CD4-positive, CD25-positive, alpha-beta regulatory T cell (primary cell): ENCODE data around the gene PCYT1B. TPM values are rescaled to one million over a fixed set of nuclear protein-coding genes. Genes with fewer than 3 reads are reported as not detected.

ENCODE experiments used
- ATAC-seq, 2 donors: fragments of 150-1000 bp; cut with Tn5 transposase; one replicate each; pipeline ENCODE4 v1.10.0; 2021; ENCODE audit warnings: low read depth in 2 of 2, moderate number of reproducible peaks in 2 of 2, moderate library complexity in 1 of 2
- DNase-seq, 3 donors: peaks; one replicate each; pipeline versions ENCODE4 v3.0.0 to v3.0.0-alpha.2; 2012 to 2022; ENCODE audit warnings: mixed read lengths in 1 of 3
- H3K27ac ChIP-seq: one replicate; pipeline ENCODE4 v1.7.0; 2013; ENCODE audit warnings: mild to moderate bottlenecking, low read length; ENCODE audit not compliant: insufficient read depth, poor library complexity, severe bottlenecking
- H3K27me3 ChIP-seq: one replicate; pipeline ENCODE4 v1.7.0; 2013; ENCODE audit warnings: low read length; ENCODE audit not compliant: control insufficient read depth, insufficient read depth
- H3K36me3 ChIP-seq: one replicate; pipeline ENCODE4 v1.7.0; 2013; ENCODE audit warnings: mild to moderate bottlenecking, low read length, moderate library complexity; ENCODE audit not compliant: control insufficient read depth, insufficient read depth
- H3K4me1 ChIP-seq: 2 replicates; pipeline ENCODE4 v1.7.0; 2013; ENCODE audit warnings: mild to moderate bottlenecking, low read length; ENCODE audit not compliant: insufficient read depth, control insufficient read depth, poor library complexity, severe bottlenecking
- H3K4me3 ChIP-seq: one replicate; pipeline ENCODE4 v1.7.0; 2013; ENCODE audit warnings: low read depth, mild to moderate bottlenecking, low read length, moderate library complexity
- H3K9me3 ChIP-seq, 2 experiments: 1 replicate in 1 of 2; 2 replicates in 1 of 2; pipeline ENCODE4 v1.7.0; 2013; ENCODE audit warnings: low read length in 2 of 2, mild to moderate bottlenecking in 1 of 2, moderate library complexity in 1 of 2; ENCODE audit not compliant: control insufficient read depth in 2 of 2
- H3K27ac Mint-ChIP-seq, 3 donors: one replicate each; pipeline ENCODE4 v1.8.0; 2020 to 2022; ENCODE audit warnings: mild to moderate bottlenecking in 3 of 3, mixed read lengths in 3 of 3, moderate library complexity in 2 of 3
- H3K27me3 Mint-ChIP-seq: one replicate; pipeline ENCODE4 v1.8.0; 2022; ENCODE audit warnings: mild to moderate bottlenecking, mixed read lengths
- H3K36me3 Mint-ChIP-seq: one replicate; pipeline ENCODE4 v1.8.0; 2020; ENCODE audit warnings: mixed read lengths
- H3K4me1 Mint-ChIP-seq, 4 donors: one replicate each; pipeline ENCODE4 v1.8.0; 2020 to 2022; ENCODE audit warnings: mixed read lengths in 4 of 4, mild to moderate bottlenecking in 1 of 4
- H3K4me3 Mint-ChIP-seq, 4 donors: one replicate each; pipeline ENCODE4 v1.8.0; 2020 to 2022; ENCODE audit warnings: mild to moderate bottlenecking in 4 of 4, mixed read lengths in 4 of 4, moderate library complexity in 3 of 4
- H3K9me3 Mint-ChIP-seq, 7 donors: one replicate each; pipeline ENCODE4 v1.8.0; 2020 to 2022; ENCODE audit warnings: mixed read lengths in 7 of 7, mild to moderate bottlenecking in 3 of 7, moderate library complexity in 2 of 7
- polyA plus RNA-seq, 4 donors: library from polyadenylated mRNA; unstranded; fragments of 300-500 nt; fragmentation: Illumina TruSeq; gene quantifications; one replicate each; pipeline ENCODE4 v1.2.3, GENCODE V29; 2021
- total RNA-seq: library from RNA; stranded (reverse); gene quantifications from one replicate; pipeline ENCODE4 v1.2.3, GENCODE V29; 2022

The PCYT1B gene
- total and polyA plus RNA-seq, 5 donors from 2014 or later = 0.14 to 0.89 TPM; not detected in 3

GRCh38 chrX:24676403-24677024, 29.4 kb upstream of the PCYT1B start:
- Histone ChIP-seq H3K4me1 (peaks cover 3% of the 10 kb centered on the region), H3K9me3 (no peaks in the 10 kb centered on the region), H3K4me3 (no peak overlapping the region), H3K27me3 (no peaks in the 10 kb centered on the region), H3K27ac (no peak overlapping the region), H3K36me3 (no peaks in the 10 kb centered on the region)
- Mint-ChIP-seq H3K36me3 (no peaks in the 10 kb centered on the region), H3K27me3 (peaks cover 9% of the 10 kb centered on the region), H3K4me3 (no peak overlapping the region), H3K4me1 (no peaks in the 10 kb centered on the region), H3K27ac (no peak overlapping the region), H3K9me3 (peaks cover 0 to 2% (median 0%) of the 10 kb centered on the region in 7 donors)
- ATAC-seq (no peak), DNase-seq (peak in 2 of 3 donors; percentile 7 to 16)

- no peak overlapping the region for H3K27ac Mint-ChIP-seq
- H3K27ac ChIP-seq = no peak overlapping the region
- H3K4me1 Mint-ChIP-seq = no peaks in the 10 kb centered on the region
- no peaks in the 10 kb centered on the region for H3K36me3 Mint-ChIP-seq
- H3K27me3 Mint-ChIP-seq = peaks cover 9% of the 10 kb centered on the region
- no peak overlapping the region for H3K4me3 Mint-ChIP-seq
- no peaks in the 10 kb centered on the region for H3K27me3 ChIP-seq
- DNase-seq (no peak), ATAC-seq (no peak)
- no peaks in the 10 kb centered on the region for H3K36me3 ChIP-seq
- H3K9me3 ChIP-seq = no peaks in the 10 kb centered on the region
- H3K4me3 ChIP-seq = no peak overlapping the region
- H3K9me3 Mint-ChIP-seq = peaks cover 0 to 2% (median 0%) of the 10 kb centered on the region in 7 donors
- H3K4me1 ChIP-seq = peaks cover 3% of the 10 kb centered on the region
Measured at GRCh38 chrX:24673424-24673823, 26.3 kb upstream of the PCYT1B start.

- Mint-ChIP-seq H3K4me3 (no peak overlapping the region), H3K9me3 (peaks cover 0 to 2% (median 0%) of the 10 kb centered on the region in 7 donors), H3K27ac (no peak overlapping the region), H3K36me3 (no peaks in the 10 kb centered on the region), H3K4me1 (no peaks in the 10 kb centered on the region), H3K27me3 (peaks cover 9% of the 10 kb centered on the region)
- Histone ChIP-seq H3K4me3 (no peak overlapping the region), H3K27ac (no peak overlapping the region), H3K9me3 (no peaks in the 10 kb centered on the region), H3K4me1 (peaks cover 3% of the 10 kb centered on the region), H3K27me3 (peaks cover 1% of the 10 kb centered on the region), H3K36me3 (no peaks in the 10 kb centered on the region)
- ATAC-seq (no peak), DNase-seq (no peak)
Measured at GRCh38 chrX:24672701-24673190, 25.6 kb upstream of the PCYT1B start.

- no peaks in the 10 kb centered on the region for H3K36me3 Mint-ChIP-seq
- Histone ChIP-seq H3K27me3 (peaks cover 1% of the 10 kb centered on the region), H3K4me1 (no peaks in the 10 kb centered on the region), H3K36me3 (no peaks in the 10 kb centered on the region), H3K4me3 (no peak overlapping the region), H3K27ac (no peak overlapping the region), H3K9me3 (no peaks in the 10 kb centered on the region)
- H3K4me3 Mint-ChIP-seq = no peak overlapping the region
- ATAC-seq = no peak
- no peak for DNase-seq
- H3K4me1 Mint-ChIP-seq = no peaks in the 10 kb centered on the region
- H3K27me3 Mint-ChIP-seq = peaks cover 4% of the 10 kb centered on the region
- H3K9me3 Mint-ChIP-seq = peaks cover 0 to 2% (median 0%) of the 10 kb centered on the region in 7 donors
- H3K27ac Mint-ChIP-seq = no peak overlapping the region
Measured at GRCh38 chrX:24668111-24668510, 21.0 kb upstream of the PCYT1B start.

GRCh38 chrX:24662352-24662751, 15.2 kb upstream of the PCYT1B start:
- DNase-seq = no peak
- ATAC-seq = no peak
- H3K27me3 Mint-ChIP-seq = no peaks in the 10 kb centered on the region
- no peak overlapping the region for H3K4me3 Mint-ChIP-seq
- Histone ChIP-seq H3K27me3 (no peaks in the 10 kb centered on the region), H3K4me3 (no peak overlapping the region), H3K36me3 (no peaks in the 10 kb centered on the region), H3K4me1 (no peaks in the 10 kb centered on the region), H3K9me3 (no peaks in the 10 kb centered on the region), H3K27ac (no peak overlapping the region)
- no peaks in the 10 kb centered on the region for H3K36me3 Mint-ChIP-seq
- peaks cover 0 to 2% (median 0%) of the 10 kb centered on the region in 7 donors for H3K9me3 Mint-ChIP-seq
- peak overlapping the region in 1 of 3 donors; percentile 52 for H3K27ac Mint-ChIP-seq
- H3K4me1 Mint-ChIP-seq = no peaks in the 10 kb centered on the region

- DNase-seq (no peak), ATAC-seq (no peak)
- H3K4me1 Mint-ChIP-seq = no peaks in the 10 kb centered on the region
- no peak overlapping the region for H3K4me3 Mint-ChIP-seq
- H3K9me3 Mint-ChIP-seq = peaks cover 0 to under 1% (median 0%) of the 10 kb centered on the region in 7 donors
- no peaks in the 10 kb centered on the region for H3K9me3 ChIP-seq
- no peaks in the 10 kb centered on the region for H3K36me3 Mint-ChIP-seq
- no peak overlapping the region for H3K4me3 ChIP-seq
- H3K27me3 Mint-ChIP-seq = no peaks in the 10 kb centered on the region
- no peak overlapping the region for H3K27ac Mint-ChIP-seq
- no peak overlapping the region for H3K27ac ChIP-seq
- no peaks in the 10 kb centered on the region for H3K27me3 ChIP-seq
- no peaks in the 10 kb centered on the region for H3K4me1 ChIP-seq
- H3K36me3 ChIP-seq = no peaks in the 10 kb centered on the region
Measured at GRCh38 chrX:24661292-24661691, 14.1 kb upstream of the PCYT1B start.

GRCh38 chrX:24659646-24660045, 12.5 kb upstream of the PCYT1B start:
- no peaks in the 10 kb centered on the region for H3K9me3 ChIP-seq
- no peak overlapping the region for H3K4me3 Mint-ChIP-seq
- no peaks in the 10 kb centered on the region for H3K4me1 ChIP-seq
- H3K4me1 Mint-ChIP-seq = no peaks in the 10 kb centered on the region
- H3K9me3 Mint-ChIP-seq = no peaks in the 10 kb centered on the region
- no peak overlapping the region for H3K27ac Mint-ChIP-seq
- no peak overlapping the region for H3K4me3 ChIP-seq
- no peaks in the 10 kb centered on the region for H3K36me3 Mint-ChIP-seq
- no peak overlapping the region for H3K27ac ChIP-seq
- no peaks in the 10 kb centered on the region for H3K27me3 ChIP-seq
- no peaks in the 10 kb centered on the region for H3K36me3 ChIP-seq
- no peak for ATAC-seq
- no peak for DNase-seq
- H3K27me3 Mint-ChIP-seq = no peaks in the 10 kb centered on the region

GRCh38 chrX:24659106-24659505, 12.0 kb upstream of the PCYT1B start:
- Histone ChIP-seq H3K4me1 (no peaks in the 10 kb centered on the region), H3K9me3 (no peaks in the 10 kb centered on the region), H3K27ac (no peak overlapping the region), H3K4me3 (no peak overlapping the region), H3K36me3 (no peaks in the 10 kb centered on the region), H3K27me3 (no peaks in the 10 kb centered on the region)
- H3K27ac Mint-ChIP-seq = no peak overlapping the region
- no peaks in the 10 kb centered on the region for H3K9me3 Mint-ChIP-seq
- H3K27me3 Mint-ChIP-seq = no peaks in the 10 kb centered on the region
- no peaks in the 10 kb centered on the region for H3K4me1 Mint-ChIP-seq
- H3K36me3 Mint-ChIP-seq = no peaks in the 10 kb centered on the region
- no peak overlapping the region for H3K4me3 Mint-ChIP-seq
- ATAC-seq = no peak
- no peak for DNase-seq
